K562 (cell line): Measurements from ENCODE around the gene DHDH. TPM values are rescaled to one million over a fixed set of nuclear protein-coding genes. Genes with fewer than 3 reads are reported as not detected.

ENCODE experiments used
- CREB3 ChIP-seq: fragments of 450-650 bp; conservative IDR thresholded peaks from 2 replicates; pipeline ENCODE4 v1.6.1; 2016; ENCODE audit warnings: missing genetic modification characterization, low read depth, mild to moderate bottlenecking, missing compliant biosample characterization, moderate library complexity
- ESRRB ChIP-seq: fragments of 250-450 bp; sonication (Bioruptor Pico); IDR thresholded peaks from 2 replicates; pipeline ENCODE4 v1.5.0; 2020; ENCODE audit warnings: mild to moderate bottlenecking, moderate library complexity, borderline replicate concordance
- ETS1 ChIP-seq: conservative IDR thresholded peaks from 2 replicates; pipeline ENCODE4 v1.6.1; 2011; ENCODE audit warnings: low read depth, mild to moderate bottlenecking, low read length; ENCODE audit not compliant: control insufficient read depth
- KLF6 ChIP-seq: fragments of 250-450 bp; sonication (Bioruptor Pico); IDR thresholded peaks from 2 replicates; pipeline ENCODE4 v1.4.0; 2020; ENCODE audit warnings: mild to moderate bottlenecking, moderate library complexity, borderline replicate concordance
- MCM3 ChIP-seq: fragments of 450-650 bp; IDR thresholded peaks from 2 replicates; pipeline ENCODE4 v1.6.1; 2016
- MIER1 ChIP-seq: fragments of 450-650 bp; IDR thresholded peaks from 2 replicates; pipeline ENCODE4 v1.6.1; 2016; ENCODE audit warnings: antibody characterized with exemption, mild to moderate bottlenecking, low read depth
- NONO ChIP-seq, 2 experiments: fragments of 200-400 bp in 1 of 2; fragments of 450-650 bp in 1 of 2; formaldehyde crosslinking in 1 of 2; IDR thresholded peaks; 2 replicates each; pipeline ENCODE4 v1.6.1; 2017; ENCODE audit warnings: low read depth in 2 of 2, mild to moderate bottlenecking in 2 of 2, moderate library complexity in 2 of 2, low read length in 1 of 2
- NR0B1 ChIP-seq: fragments of 450-650 bp; IDR thresholded peaks from one replicate; pipeline ENCODE4 v1.6.1; 2018; ENCODE audit warnings: mild to moderate bottlenecking, moderate library complexity; ENCODE audit not compliant: partially characterized antibody
- PHB ChIP-seq: fragments of 250-450 bp; sonication (Bioruptor Pico); IDR thresholded peaks from 2 replicates; pipeline ENCODE4 v1.5.0; 2021
- PHF8 ChIP-seq: fragments of 200-600 bp; sonication (generic); IDR thresholded peaks from 2 replicates; pipeline ENCODE4 v1.6.1; 2012; ENCODE audit warnings: mixed run types, mild to moderate bottlenecking, inconsistent platforms, low read length, moderate library complexity, borderline replicate concordance
- PRMT5 ChIP-seq: sonication (generic); formaldehyde crosslinking; IDR thresholded peaks from 2 replicates; pipeline ENCODE4 v1.5.0; 2020; ENCODE audit warnings: missing genetic modification reagents
- SIRT6 ChIP-seq: IDR thresholded peaks from one replicate; pipeline ENCODE4 v1.6.1; 2012; ENCODE audit warnings: low read depth, mild to moderate bottlenecking, control low read depth, inconsistent platforms, low read length, moderate library complexity
- SRSF3 ChIP-seq: fragments of 200-400 bp; formaldehyde crosslinking; IDR thresholded peaks from 2 replicates; pipeline ENCODE4 v1.6.1; 2016; ENCODE audit warnings: mild to moderate bottlenecking, low read length, moderate library complexity; ENCODE audit not compliant: insufficient read depth
- TCF3 ChIP-seq: sonication (generic); formaldehyde crosslinking; IDR thresholded peaks from 2 replicates; pipeline ENCODE4 v1.4.0; 2020; ENCODE audit warnings: mild to moderate bottlenecking, missing genetic modification reagents
- TCF7L2 ChIP-seq: fragments of 150-350 bp; IDR thresholded peaks from 2 replicates; pipeline ENCODE4 v1.6.1; 2016; ENCODE audit warnings: low read depth, mild to moderate bottlenecking, low read length, moderate library complexity
- TCFL5 ChIP-seq: fragments of 250-450 bp; sonication (Bioruptor Pico); conservative IDR thresholded peaks from 2 replicates; pipeline ENCODE4 v1.6.1; 2021; ENCODE audit warnings: mild to moderate bottlenecking, moderate library complexity, matching md5 sums
- TRIM25 ChIP-seq: fragments of 450-650 bp; IDR thresholded peaks from 2 replicates; pipeline ENCODE4 v1.7.0; 2016; ENCODE audit warnings: borderline replicate concordance
- YBX1 ChIP-seq: fragments of 450-650 bp; IDR thresholded peaks from 2 replicates; pipeline ENCODE4 v1.7.1; 2016; ENCODE audit warnings: mild to moderate bottlenecking
- ZFP36 ChIP-seq: fragments of 150-350 bp; IDR thresholded peaks from 2 replicates; pipeline ENCODE4 v1.6.1; 2018; ENCODE audit warnings: low read length, low read depth; ENCODE audit not compliant: partially characterized antibody
- ZKSCAN1 ChIP-seq: fragments of 150-350 bp; IDR thresholded peaks from 2 replicates; pipeline ENCODE4 v1.6.1; 2016; ENCODE audit warnings: low read depth, low read length
- ZNF253 ChIP-seq: fragments of 250-450 bp; sonication (Bioruptor Pico); conservative IDR thresholded peaks from 2 replicates; pipeline ENCODE4 v1.6.1; 2021; ENCODE audit warnings: mild to moderate bottlenecking
- ZNF436 ChIP-seq: fragments of 250-450, 450-650 bp; sonication (Bioruptor Pico); formaldehyde crosslinking; IDR thresholded peaks from 2 replicates; pipeline ENCODE4 v1.7.0; 2020; ENCODE audit warnings: mild to moderate bottlenecking
- ZNF507 ChIP-seq: conservative IDR thresholded peaks from 2 replicates; pipeline ENCODE4 v1.6.1; 2017; ENCODE audit warnings: missing genetic modification characterization, missing compliant biosample characterization
- polyA plus RNA-seq, 8 experiments: library from polyadenylated mRNA; depleted of rRNA in 4 of 8; stranded (reverse) in 5 of 8; unstranded in 3 of 8; fragments of >200 nt; fragmentation: Nextera tagmentation in 2 of 8; fragmentation: Illumina TruSeq in 1 of 8; extraction: Ambion mirVana in 2 of 8; extraction: Trizol in 1 of 8; gene quantifications; 2 replicates each; pipeline versions ENCODE4 v1.2.1 to v1.2.3, GENCODE V29; 2011 to 2014; ENCODE audit warnings: inconsistent platforms in 1 of 8, missing spikeins in 1 of 8
- total RNA-seq, 7 experiments: library from RNA; depleted of rRNA in 6 of 7; stranded (reverse); fragments of >200 nt in 6 of 7; fragmentation: Illumina TruSeq in 2 of 7; extraction: Trizol in 2 of 7; gene quantifications; 2 replicates each; pipeline versions ENCODE4 v1.2.1 to v1.2.3, GENCODE V29; 2011 to 2021; ENCODE audit warnings: low replicate concordance in 1 of 7

The DHDH gene
- total and polyA plus RNA-seq, 9 of the 15 experiments (the other 6 are each of a cell fraction or from before 2014, with no cell fraction given), result 0.37 to 1.9 (median 0.87) TPM

- TF ChIP-seq TRIM25, result no peak
- TF ChIP-seq SIRT6, result peak; percentile 55
- TF ChIP-seq CREB3 (tag), result no peak
- TF ChIP-seq PHF8, result peak; percentile 25; the same call in 1 of the 2 replicates
- TF ChIP-seq PRMT5 (CRISPR knock-in tag), result no peak
- TF ChIP-seq ZNF436 (CRISPR knock-in tag), result peak; percentile 70
- TF ChIP-seq NONO (IDR thresholded peaks at IDR 0.05; ENCODE audit: low read depth in 2 of 2, low read length in 1 of 2), result peak in 1 of 2 experiments; percentile 33; a peak in 1 of 4 replicates
- no peak for TF ChIP-seq MCM3
- TF ChIP-seq ZFP36, result no peak
- TF ChIP-seq ETS1, result no peak; the same call in 1 of the 2 replicates
- TF ChIP-seq YBX1, result no peak
- TF ChIP-seq PHB (CRISPR knock-in tag), result peak; percentile 29
- 0 out of 2 replicates have a peak, but pooled peaks have one; percentile 2 for TF ChIP-seq TCF3 (CRISPR knock-in tag)
- TF ChIP-seq TCF7L2, result no peak
- no peak for TF ChIP-seq SRSF3
- no peak for TF ChIP-seq MIER1
- TF ChIP-seq KLF6 (CRISPR knock-in tag), result no peak
- no peak for TF ChIP-seq ZKSCAN1
- TF ChIP-seq NR0B1, result no peak
- no peak; the same call in 1 of the 2 replicates for TF ChIP-seq ZNF253 (CRISPR knock-in tag)
- TF ChIP-seq ZNF507 (tag), result no peak
- 0 out of 2 replicates have a peak, but pooled peaks have one; percentile 19 for TF ChIP-seq ESRRB (CRISPR knock-in tag)
- no peak for TF ChIP-seq TCFL5 (CRISPR knock-in tag)
Observed at GRCh38 chr19:48967346-48968178, 34.1 kb downstream of the DHDH start (continued).
